ENCODE results near the gene PAXX.
"Not testable (repeated sequence)": the region's sequence is repeated elsewhere in the genome, so short reads cannot be mapped to it uniquely, and the experiment has no call there.

The PAXX gene

GRCh38 chr9:136983167-136983566 lies 9.1 kb upstream of the PAXX start:
- FAIRE-seq = no peak

- no peak for FAIRE-seq
These were observed 8.4 kb upstream of the PAXX start for GRCh38 chr9:136983656-136984314.

GRCh38 chr9:136984464-136985026 lies 7.7 kb upstream of the PAXX start:
- no peak for FAIRE-seq

GRCh38 chr9:136985027-136985602 lies 7.1 kb upstream of the PAXX start:
- FAIRE-seq = no peak

GRCh38 chr9:136985853-136986252 lies 6.4 kb upstream of the PAXX start:
- no peak for FAIRE-seq

- no peak for FAIRE-seq
These were observed 3.4 kb upstream of the PAXX start for GRCh38 chr9:136988872-136989271.

- FAIRE-seq = no peak
These were observed 1.8 kb upstream of the PAXX start for GRCh38 chr9:136990242-136990911.

GRCh38 chr9:136992819-136993369 lies 672 bp downstream of the PAXX start:
- FAIRE-seq = no peak

- no peak for FAIRE-seq
These were observed 2.1 kb downstream of the PAXX start for GRCh38 chr9:136994180-136994887.

GRCh38 chr9:136994888-136995230 lies 2.6 kb downstream of the PAXX start:
- no peak for FAIRE-seq

GRCh38 chr9:136995362-136995761 lies 3.1 kb downstream of the PAXX start:
- no peak for FAIRE-seq

GRCh38 chr9:136995772-136996311 lies 3.6 kb downstream of the PAXX start:
- FAIRE-seq = no peak

- no peak for FAIRE-seq
These were observed 4.4 kb downstream of the PAXX start, which contains the start of gene CLIC3 for GRCh38 chr9:136996361-136997292. TSS of gene CLIC3 (minus strand) at chr9:136996568. CDS start at chr9:136996543, 25 bp downstream.

GRCh38 chr9:136997371-136997770 lies 5.1 kb downstream of the PAXX start:
- FAIRE-seq = no peak

GRCh38 chr9:136997830-136998234 lies 5.6 kb downstream of the PAXX start:
- no peak for FAIRE-seq

- no peak for FAIRE-seq
These were observed 8.1 kb downstream of the PAXX start for GRCh38 chr9:137000177-137000930.

GRCh38 chr9:137001857-137002645 lies 9.8 kb downstream of the PAXX start:
- FAIRE-seq = no peak

GRCh38 chr9:137002646-137003041 lies 10.4 kb downstream of the PAXX start:
- FAIRE-seq = no peak

GRCh38 chr9:137004285-137004684 lies 12.1 kb downstream of the PAXX start:
- FAIRE-seq = not testable (repeated sequence)

Data from G401.6 (cell line).